EH (cell line): ENCODE data around the gene DYNC1H1.
A peak's percentile ranks its signal among the peaks of the same experiment; 100 is the strongest.

Experiments used
- DNase-seq: peaks from one replicate; pipeline ENCODE4 v3.0.0-alpha.2; 2015; ENCODE audit warnings: low read depth

The DYNC1H1 gene

GRCh38 chr14:101964297-101965180 is at the start of gene DYNC1H1:
Gene DYNC1H1 (plus strand): TSS chr14:101964573. CDS start chr14:101964692, 119 bp downstream.
- DNase-seq = peak; percentile 90

- no peak for DNase-seq
Measured at GRCh38 chr14:101915871-101916815, 48.2 kb upstream of the DYNC1H1 start.

GRCh38 chr14:101916816-101917412 is 47.5 kb upstream of the DYNC1H1 start:
- no peak for DNase-seq

GRCh38 chr14:101917413-101918017 is 46.9 kb upstream of the DYNC1H1 start:
- no peak for DNase-seq

GRCh38 chr14:101918065-101918989 is 46.0 kb upstream of the DYNC1H1 start:
- no peak for DNase-seq

- no peak for DNase-seq
Measured at GRCh38 chr14:101920271-101920670, 44.1 kb upstream of the DYNC1H1 start.

- no peak for DNase-seq
Measured at GRCh38 chr14:101922866-101923265, 41.5 kb upstream of the DYNC1H1 start.

GRCh38 chr14:101925152-101925551 is 39.2 kb upstream of the DYNC1H1 start:
- DNase-seq = no peak

GRCh38 chr14:101926085-101926484 is 38.3 kb upstream of the DYNC1H1 start:
- no peak for DNase-seq

- no peak for DNase-seq
Measured at GRCh38 chr14:101926620-101927019, 37.8 kb upstream of the DYNC1H1 start.

GRCh38 chr14:101927859-101928258 is 36.5 kb upstream of the DYNC1H1 start:
- DNase-seq = peak; percentile 96

GRCh38 chr14:101928415-101928841 is 35.9 kb upstream of the DYNC1H1 start:
- DNase-seq = no peak

GRCh38 chr14:101929096-101929495 is 35.3 kb upstream of the DYNC1H1 start:
- DNase-seq = no peak

- no peak for DNase-seq
Measured at GRCh38 chr14:101929946-101930345, 34.4 kb upstream of the DYNC1H1 start.

GRCh38 chr14:101932673-101933072 is 31.7 kb upstream of the DYNC1H1 start:
- DNase-seq = no peak

- DNase-seq = no peak
Measured at GRCh38 chr14:101933209-101933608, 31.2 kb upstream of the DYNC1H1 start.

- no peak for DNase-seq
Measured at GRCh38 chr14:101934601-101935150, 29.7 kb upstream of the DYNC1H1 start.

GRCh38 chr14:101937926-101938767 is 26.2 kb upstream of the DYNC1H1 start:
- no peak for DNase-seq

- DNase-seq = peak; percentile 14
Measured at GRCh38 chr14:101939646-101940170, 24.7 kb upstream of the DYNC1H1 start.
